RWPE2 (cell line): Measurements from ENCODE around the gene DROSHA.
"Not testable (repeated sequence)": the region's sequence is repeated elsewhere in the genome, so short reads cannot be mapped to it uniquely, and the experiment has no call there.

ENCODE experiments used
- ATAC-seq: fragments of 200-7000 bp; cut with Tn5 transposase; 3 replicates; pipeline ENCODE4 v1.9.1; 2021; ENCODE audit warnings: low read depth
- DNase-seq: peaks from one replicate; pipeline ENCODE4 v3.0.0-alpha.2; 2020; ENCODE audit warnings: low spot score
- H3K27ac ChIP-seq: fragments of 450-650 bp; 2 replicates; pipeline ENCODE4 v1.5.1; 2017; ENCODE audit warnings: mild to moderate bottlenecking; ENCODE audit not compliant: poor library complexity, severe bottlenecking
- H3K27me3 ChIP-seq: fragments of 250-450 bp; sonication (Bioruptor Pico); 2 replicates; pipeline ENCODE4 v1.5.1; 2021; ENCODE audit warnings: mild to moderate bottlenecking, moderate library complexity; ENCODE audit not compliant: insufficient read depth, poor library complexity, severe bottlenecking
- H3K36me3 ChIP-seq: fragments of 250-450 bp; sonication (Bioruptor Pico); 2 replicates; pipeline ENCODE4 v1.5.1; 2020; ENCODE audit warnings: low read depth, mild to moderate bottlenecking, moderate library complexity
- H3K4me1 ChIP-seq: fragments of 250-450 bp; sonication (Bioruptor Pico); 2 replicates; pipeline ENCODE4 v1.5.1; 2021; ENCODE audit warnings: mild to moderate bottlenecking, moderate library complexity; ENCODE audit not compliant: insufficient read depth, poor library complexity, severe bottlenecking
- H3K4me3 ChIP-seq: fragments of 250-450 bp; sonication (Bioruptor Pico); 2 replicates; pipeline ENCODE4 v1.5.1; 2021; ENCODE audit warnings: mild to moderate bottlenecking, moderate library complexity; ENCODE audit not compliant: severe bottlenecking
- H3K9me3 ChIP-seq: fragments of 250-450 bp; sonication (Bioruptor Pico); 2 replicates; pipeline ENCODE4 v1.5.1; 2021; ENCODE audit warnings: mild to moderate bottlenecking, moderate library complexity; ENCODE audit not compliant: severe bottlenecking
- TF ChIP-seq, protein P1 (sequence below): fragments of 450-650 bp; IDR thresholded peaks from one replicate; pipeline ENCODE4 v1.5.1; 2017; ENCODE audit warnings: mild to moderate bottlenecking, moderate library complexity; ENCODE audit not compliant: poor library complexity, severe bottlenecking

The DROSHA gene

DNA sequence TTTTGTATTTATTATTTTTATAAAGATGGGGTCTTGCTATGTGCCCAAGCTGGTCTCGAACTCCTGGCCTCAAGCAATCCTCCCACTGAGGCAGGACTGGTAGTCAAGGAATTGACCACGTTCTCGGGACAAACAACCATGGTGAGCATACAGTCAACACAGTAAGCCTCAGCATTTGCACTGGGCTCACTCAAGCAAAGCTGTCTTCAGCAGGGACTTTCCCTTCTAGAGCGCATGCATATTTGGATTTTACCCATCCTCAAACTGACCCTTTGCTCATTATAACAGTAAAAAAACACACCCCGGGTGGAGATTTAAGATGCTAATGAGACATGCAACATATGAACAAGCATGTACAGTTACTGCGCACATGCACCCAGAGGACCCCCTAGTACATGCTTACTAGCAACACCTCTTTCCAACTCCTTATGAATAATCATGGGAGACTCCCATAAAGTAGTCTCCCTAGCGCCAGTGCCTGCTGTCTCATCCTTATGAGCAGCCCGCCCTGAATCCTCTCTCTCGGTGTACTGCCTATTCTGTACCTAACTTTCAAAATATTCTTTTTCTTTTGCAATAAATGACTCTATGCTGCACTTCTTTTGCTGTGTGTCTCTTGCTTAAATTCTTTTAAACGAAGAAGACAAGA lies 41.7 kb upstream of the DROSHA start:
- Histone ChIP-seq H3K4me1 (no peaks in the 10 kb centered on the region), H3K9me3 (no peaks in the 10 kb centered on the region), H3K36me3 (no peaks in the 10 kb centered on the region), H3K4me3 (no peak overlapping the region), H3K27me3 (peaks cover 12% of the 10 kb centered on the region), H3K27ac (no peak overlapping the region)
- DNase-seq: no peak
- TF ChIP-seq, protein P1, sequence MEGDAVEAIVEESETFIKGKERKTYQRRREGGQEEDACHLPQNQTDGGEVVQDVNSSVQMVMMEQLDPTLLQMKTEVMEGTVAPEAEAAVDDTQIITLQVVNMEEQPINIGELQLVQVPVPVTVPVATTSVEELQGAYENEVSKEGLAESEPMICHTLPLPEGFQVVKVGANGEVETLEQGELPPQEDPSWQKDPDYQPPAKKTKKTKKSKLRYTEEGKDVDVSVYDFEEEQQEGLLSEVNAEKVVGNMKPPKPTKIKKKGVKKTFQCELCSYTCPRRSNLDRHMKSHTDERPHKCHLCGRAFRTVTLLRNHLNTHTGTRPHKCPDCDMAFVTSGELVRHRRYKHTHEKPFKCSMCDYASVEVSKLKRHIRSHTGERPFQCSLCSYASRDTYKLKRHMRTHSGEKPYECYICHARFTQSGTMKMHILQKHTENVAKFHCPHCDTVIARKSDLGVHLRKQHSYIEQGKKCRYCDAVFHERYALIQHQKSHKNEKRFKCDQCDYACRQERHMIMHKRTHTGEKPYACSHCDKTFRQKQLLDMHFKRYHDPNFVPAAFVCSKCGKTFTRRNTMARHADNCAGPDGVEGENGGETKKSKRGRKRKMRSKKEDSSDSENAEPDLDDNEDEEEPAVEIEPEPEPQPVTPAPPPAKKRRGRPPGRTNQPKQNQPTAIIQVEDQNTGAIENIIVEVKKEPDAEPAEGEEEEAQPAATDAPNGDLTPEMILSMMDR: no peak
- no peak for ATAC-seq

DNA sequence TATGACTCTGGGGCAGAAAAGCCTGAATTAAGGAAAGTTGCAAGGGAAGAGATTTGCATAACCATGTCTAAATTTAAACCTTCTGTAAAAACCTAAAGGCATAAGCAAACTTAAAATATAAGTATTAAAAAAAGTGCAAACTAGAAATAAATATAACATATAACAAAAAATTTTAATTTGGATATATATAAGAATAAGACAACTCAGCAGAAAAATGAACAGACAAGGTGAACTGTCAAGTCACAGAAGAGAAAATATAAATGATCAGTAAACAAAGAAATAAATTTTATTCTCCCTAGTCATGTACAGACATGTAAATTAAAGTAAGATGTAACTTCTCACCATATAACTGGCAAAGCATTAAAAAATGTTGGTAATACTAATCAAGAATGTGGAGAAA lies 37.2 kb upstream of the DROSHA start:
- TF ChIP-seq, protein P1: no peak
- peaks cover 3% of the 10 kb centered on the region for H3K9me3 ChIP-seq
- H3K4me1 ChIP-seq: no peaks in the 10 kb centered on the region
- no peak for ATAC-seq
- H3K4me3 ChIP-seq: no peak overlapping the region
- no peaks in the 10 kb centered on the region for H3K36me3 ChIP-seq
- no peak overlapping the region for H3K27ac ChIP-seq
- peaks cover 11% of the 10 kb centered on the region for H3K27me3 ChIP-seq
- no peak for DNase-seq

DNA sequence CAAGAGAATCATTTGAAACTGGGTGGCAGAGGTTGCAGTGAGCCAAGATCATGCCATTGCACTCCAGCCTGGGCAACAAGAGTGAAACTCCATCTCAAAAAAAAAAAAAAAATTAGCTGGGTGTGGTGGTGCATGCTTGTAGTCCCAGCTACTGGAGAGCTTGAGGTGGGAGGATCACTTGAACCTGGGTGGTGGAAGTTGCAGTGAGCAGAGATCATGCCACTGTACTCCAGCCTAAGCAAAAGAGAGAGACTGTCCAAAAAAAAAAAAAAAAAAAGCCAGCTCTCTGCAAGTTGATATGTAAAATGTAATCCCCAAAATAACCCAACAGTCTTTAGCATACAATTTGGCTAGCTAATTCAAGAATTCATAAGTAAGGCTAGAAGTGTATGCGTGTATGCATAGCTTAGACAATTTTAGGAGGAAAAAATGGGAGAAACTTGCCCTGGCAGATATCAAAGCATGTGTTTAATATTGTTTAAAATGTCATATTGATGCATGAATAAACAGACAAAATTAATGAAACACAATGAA lies 36.5 kb upstream of the DROSHA start:
- no peaks in the 10 kb centered on the region for H3K36me3 ChIP-seq
- H3K27me3 ChIP-seq: peaks cover 8% of the 10 kb centered on the region
- ATAC-seq (no peak), DNase-seq (no peak)
- no peak overlapping the region for H3K27ac ChIP-seq
- TF ChIP-seq, protein P1: no peak
- H3K4me1 ChIP-seq: no peaks in the 10 kb centered on the region
- peaks cover 3% of the 10 kb centered on the region for H3K9me3 ChIP-seq
- no peak overlapping the region for H3K4me3 ChIP-seq

DNA sequence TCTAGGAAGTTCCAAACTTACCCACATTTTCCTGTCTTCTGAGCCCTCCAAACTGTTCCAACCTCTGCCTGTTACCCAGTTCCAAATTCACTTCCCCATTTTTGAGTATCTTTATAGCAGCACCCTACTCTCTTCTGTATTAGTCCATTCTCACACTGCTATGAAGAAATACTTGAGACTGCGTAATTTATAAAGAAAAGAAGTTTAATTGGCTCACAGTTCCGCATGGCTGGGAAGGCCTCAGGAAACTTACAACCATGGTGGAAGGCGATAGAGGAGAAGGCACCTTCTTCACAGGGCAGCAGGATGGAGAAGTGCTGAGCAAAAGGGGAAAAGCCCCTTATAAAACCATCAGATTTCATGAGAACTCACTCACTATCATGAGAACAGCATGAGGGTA lies 34.5 kb upstream of the DROSHA start:
- not testable (repeated sequence) for H3K36me3 ChIP-seq, DNase-seq, H3K27ac ChIP-seq, H3K27me3 ChIP-seq, H3K4me3 ChIP-seq, ATAC-seq, H3K9me3 ChIP-seq, H3K4me1 ChIP-seq

DNA sequence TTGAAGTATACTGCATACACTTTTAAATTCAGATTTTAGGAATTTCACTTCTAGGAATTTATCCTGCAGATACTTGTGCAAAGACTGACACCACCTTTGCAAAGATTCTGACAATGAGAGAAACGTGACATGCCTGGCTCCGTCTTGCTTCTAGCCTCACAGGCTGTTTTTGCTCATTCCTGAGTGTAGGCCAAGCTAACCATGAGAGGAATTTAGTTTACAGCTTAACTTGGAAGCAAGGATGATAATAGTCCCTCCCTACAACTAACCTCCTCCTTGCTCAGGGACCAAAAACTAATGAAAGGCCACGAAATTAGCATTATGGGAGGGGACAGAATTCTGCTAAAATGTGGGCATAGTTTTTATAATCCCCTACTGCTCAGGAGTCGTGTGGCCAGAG lies 31.3 kb upstream of the DROSHA start:
- peaks cover 3% of the 10 kb centered on the region for H3K9me3 ChIP-seq
- H3K4me1 ChIP-seq: no peaks in the 10 kb centered on the region
- no peaks in the 10 kb centered on the region for H3K36me3 ChIP-seq
- TF ChIP-seq, protein P1: no peak
- no peak overlapping the region for H3K4me3 ChIP-seq
- H3K27ac ChIP-seq: no peak overlapping the region
- no peak for ATAC-seq
- DNase-seq: no peak
- H3K27me3 ChIP-seq: no peaks in the 10 kb centered on the region
